ENCODE data around the gene CHST15.

Gene CHST15

DNA sequence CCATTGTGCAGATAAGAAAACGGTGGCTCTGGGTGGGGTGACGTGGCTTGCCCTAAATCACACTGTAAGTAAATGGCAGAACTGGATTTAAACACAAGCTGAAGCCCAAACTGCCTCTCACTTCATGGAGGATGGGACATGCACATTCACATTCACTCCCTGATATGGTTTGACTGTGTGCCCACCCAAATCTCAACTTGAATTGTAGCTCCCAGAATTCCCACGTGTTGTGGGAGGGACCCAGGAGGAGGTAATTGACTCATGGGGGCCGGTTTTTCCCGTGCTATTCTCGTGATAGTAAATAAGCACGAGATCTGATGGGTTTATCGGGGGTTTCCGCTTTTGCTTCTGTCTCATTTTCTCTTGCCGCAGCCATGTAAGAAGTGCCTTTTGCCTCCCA, 32.4 kb downstream of the CHST15 start:
- no peak for DNase-seq

- DNase-seq = no peak
These were observed 33.2 kb downstream of the CHST15 start for GRCh38 chr10:124060148-124060720.

- no peak for DNase-seq
These were observed 33.8 kb downstream of the CHST15 start for GRCh38 chr10:124059551-124059950.

GRCh38 chr10:124058346-124059003, 34.9 kb downstream of the CHST15 start:
- no peak for DNase-seq

GRCh38 chr10:124057601-124058000, 35.8 kb downstream of the CHST15 start:
- DNase-seq = no peak

DNA sequence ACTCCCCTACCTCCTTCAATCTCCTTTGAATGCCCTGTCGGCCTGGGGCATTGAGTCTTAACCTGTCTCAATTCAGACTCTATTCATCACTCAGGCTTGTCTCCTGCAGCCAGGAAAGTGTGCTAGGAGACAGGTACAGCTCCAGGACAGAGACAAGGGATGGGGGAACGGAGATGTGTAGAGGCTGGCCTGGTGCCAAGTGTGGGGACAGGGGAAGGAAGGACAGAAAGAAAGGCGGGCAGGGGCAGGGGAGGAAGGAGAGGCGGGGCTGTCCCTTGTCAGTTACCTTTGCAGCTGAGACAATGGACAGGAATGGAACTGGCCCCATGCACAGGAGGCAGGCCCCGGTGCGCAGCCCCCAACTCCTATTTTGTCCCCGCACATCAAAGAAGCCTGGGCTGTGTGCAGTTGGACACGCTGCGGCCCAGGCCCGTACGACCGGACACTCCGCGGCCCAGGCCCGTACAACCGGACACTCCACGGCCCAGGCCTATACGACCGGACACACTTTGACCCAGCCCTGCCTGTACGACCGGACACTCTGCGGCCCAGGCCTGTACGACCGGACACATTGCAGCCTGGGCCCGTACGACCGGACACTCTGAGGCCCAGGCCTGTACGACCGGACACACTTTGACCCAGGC, 36.9 kb downstream of the CHST15 start:
- DNase-seq = no peak

DNA sequence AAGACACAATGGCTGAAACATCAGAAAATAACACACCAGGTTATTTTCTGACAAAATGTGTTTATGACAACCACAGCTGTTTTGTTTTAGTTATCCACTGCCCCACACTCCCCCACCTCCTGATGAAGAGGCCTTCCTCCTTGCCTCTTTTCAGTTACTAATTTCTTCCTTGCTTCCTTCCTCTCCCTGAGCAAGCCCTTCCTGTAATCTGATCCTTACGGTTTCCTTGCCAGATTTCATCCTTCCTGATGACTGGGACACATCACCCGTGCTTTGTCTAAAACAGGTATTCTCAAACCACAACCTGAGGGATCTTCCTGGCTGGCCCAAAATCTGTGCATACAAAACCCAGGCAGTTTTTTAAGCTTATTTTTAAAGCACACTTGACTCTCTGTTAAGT, 39.4 kb downstream of the CHST15 start:
- no peak for DNase-seq

DNA sequence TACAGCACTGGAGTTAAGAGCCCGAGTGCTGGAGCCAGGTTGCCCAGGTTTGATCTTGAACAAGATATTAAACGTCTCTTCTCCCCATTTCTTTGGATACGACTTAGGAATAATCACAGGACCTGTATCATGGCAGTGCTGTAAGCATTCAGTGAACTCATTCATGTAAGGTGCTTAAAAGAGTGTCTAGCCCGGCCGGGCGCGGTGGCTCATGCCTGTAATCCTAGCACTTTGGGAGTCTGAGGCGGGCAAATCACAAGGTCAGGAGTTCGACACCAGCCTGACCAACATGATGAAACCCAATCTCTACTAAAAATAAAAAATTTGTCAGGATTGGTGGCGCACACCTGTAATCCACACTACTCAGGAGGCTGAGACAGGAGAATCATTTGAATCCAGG, 40.8 kb downstream of the CHST15 start:
- no peak for DNase-seq

GRCh38 chr10:124050021-124051015, 43.1 kb downstream of the CHST15 start:
- DNase-seq = no peak

DNA sequence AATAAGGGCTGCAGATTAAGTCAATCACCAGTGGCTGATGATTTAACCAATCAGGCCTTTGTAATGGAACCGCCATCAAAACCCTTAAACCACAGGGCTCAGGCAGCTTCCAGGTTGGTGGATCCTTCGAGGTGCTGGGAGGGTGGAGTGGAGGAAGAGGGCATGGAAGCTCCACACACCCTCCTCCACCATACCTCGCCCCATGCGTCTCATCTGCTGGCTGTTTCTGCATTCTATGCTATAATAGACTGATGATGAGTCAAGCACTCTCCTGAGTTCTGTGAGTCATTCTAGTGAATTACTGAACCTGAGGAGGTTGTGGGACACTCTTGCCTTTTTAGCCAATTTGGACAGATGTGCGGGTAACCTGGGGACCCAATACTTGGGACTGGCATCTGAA, 43.9 kb downstream of the CHST15 start:
- DNase-seq = no peak

DNA sequence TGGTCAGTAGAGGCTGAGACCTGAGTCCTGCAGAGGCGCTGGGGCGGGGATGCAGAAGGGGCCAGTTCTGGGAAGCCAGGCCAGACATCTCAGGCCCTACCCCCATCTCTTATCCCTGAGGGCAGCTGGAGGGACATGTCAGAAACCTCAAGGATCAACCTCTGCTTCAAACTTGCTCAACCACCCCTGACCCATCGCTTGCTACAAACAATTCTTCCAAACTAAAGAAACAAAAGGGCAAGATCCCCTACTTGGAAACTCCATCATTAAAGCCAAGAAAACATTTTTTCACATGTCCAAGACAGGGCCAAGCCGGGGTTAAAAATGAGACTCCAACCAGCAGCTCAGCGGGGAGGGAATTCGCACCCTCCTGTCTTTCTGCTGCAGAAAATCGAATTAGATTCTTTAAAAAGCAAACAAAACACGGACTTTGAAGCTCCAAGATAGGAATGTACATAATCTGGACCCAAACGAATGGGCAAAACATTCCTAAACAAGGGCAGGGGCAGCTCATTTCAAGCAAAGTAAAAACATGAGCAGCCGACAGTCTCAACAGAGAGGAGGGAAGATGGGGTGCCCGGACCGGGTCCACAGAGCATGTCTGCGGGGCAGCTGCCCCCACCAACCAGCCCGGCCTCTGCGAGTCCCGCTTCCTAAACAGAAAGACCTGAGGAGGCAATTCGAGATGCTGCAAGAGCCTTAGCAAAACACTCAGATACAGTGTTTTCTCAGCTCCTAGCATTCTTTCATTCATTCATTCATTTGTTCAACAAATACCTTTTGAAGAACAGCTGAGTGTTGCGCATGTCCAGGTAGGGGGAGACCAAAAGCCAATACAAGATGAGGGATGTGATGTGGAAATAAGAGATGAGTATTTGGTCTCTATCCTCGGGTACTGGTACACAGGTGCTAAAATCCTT, 44.8 kb downstream of the CHST15 start:
- no peak for DNase-seq

- DNase-seq = no peak
These were observed 45.8 kb downstream of the CHST15 start for GRCh38 chr10:124047427-124048152.

- DNase-seq = no peak
These were observed 47.5 kb downstream of the CHST15 start for GRCh38 chr10:124045801-124046355.

GRCh38 chr10:124045276-124045675, 48.1 kb downstream of the CHST15 start:
- DNase-seq = no peak

GRCh38 chr10:124044143-124044862, 49.1 kb downstream of the CHST15 start:
- no peak for DNase-seq

DNA sequence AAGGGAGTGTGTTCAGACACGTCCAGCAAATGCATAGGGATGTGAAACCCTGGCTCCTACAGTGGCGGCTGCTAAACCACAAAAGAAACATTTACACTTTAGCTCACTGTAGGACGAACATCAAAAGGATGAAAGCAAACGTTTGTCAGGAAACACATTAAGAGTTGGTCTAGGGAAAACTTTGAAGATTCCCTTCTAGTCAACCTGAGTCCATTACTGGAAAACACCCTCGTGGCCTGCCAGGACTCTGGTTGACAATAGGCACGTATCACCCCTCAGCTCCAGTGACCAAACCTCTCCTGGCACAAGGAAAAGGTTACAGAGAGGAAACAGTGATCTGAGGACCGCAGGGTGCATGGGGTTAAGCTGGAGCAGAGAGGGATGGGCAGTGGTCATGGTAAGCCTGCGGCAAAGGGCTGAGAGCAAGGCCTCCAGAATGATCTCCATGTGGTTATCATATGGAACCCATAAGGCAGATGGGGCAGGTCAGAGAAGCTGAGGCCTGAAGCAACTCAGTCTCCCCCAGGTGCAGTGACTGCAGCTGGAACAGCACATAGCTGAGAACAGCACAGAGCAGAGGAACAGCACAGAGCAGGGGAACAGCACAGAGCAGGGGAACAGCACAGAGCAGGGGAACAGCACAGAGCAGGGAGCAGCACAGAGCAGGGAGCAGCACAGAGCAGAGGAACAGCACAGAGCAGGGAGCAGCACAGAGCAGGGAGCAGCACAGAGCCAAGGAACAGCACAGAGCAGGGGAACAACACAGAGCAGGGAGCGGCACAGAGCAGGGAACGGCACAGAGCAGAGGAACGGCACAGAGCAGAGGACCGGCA, 49.9 kb downstream of the CHST15 start:
- no peak for DNase-seq

DNA sequence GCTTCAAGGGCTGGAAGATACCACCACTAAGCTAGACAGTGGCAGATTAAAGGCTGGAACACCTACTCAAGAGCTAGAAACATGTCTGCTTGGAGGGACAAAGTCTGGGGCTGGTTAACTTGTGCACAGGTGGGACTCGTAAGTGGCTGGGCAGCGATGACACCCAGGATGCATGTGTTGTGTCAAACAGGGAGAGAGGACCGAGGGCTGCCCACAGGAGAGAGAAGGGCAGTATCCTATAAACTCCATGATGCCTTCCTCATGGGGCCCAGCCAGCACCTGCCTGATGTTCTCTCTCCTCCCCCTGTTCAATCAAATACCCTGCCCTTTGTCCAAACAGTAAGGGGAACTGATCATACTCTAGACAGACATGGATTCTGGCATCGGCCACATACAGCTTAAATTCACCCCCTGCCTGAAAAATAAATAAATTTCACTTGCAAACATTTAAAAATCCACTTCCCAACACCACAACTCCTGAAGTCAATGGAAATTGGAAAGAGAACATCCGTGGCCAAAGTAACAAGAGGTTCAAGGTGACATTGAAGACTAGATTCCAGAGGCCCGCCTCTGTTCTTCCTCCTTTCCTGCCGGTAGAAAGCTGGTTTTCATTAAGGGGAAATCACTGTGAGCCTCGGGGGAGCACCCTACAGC, 50.6 kb downstream of the CHST15 start:
- DNase-seq = no peak

- DNase-seq = no peak
These were observed 51.5 kb downstream of the CHST15 start for GRCh38 chr10:124041675-124042445.
